Right ventricle myocardium superior (tissue), 1 donor: ENCODE results near the gene STEAP1B. TPM values are rescaled to one million over a fixed set of nuclear protein-coding genes. Genes with fewer than 3 reads are reported as not detected.

ENCODE experiments used
- ATAC-seq: fragments of 200-7000 bp; cut with Tn5 transposase; one replicate; pipeline ENCODE4 v1.9.1; 2020; ENCODE audit warnings: mild to moderate bottlenecking; ENCODE audit not compliant: poor library complexity
- DNase-seq: peaks from one replicate; pipeline ENCODE4 v3.0.0-alpha.2; 2020
- intact Hi-C: fragments of 100-400 bp; cut with DNase I; formaldehyde crosslinking; loops from one replicate; pipeline ENCODE4 v1.11.2; 2022
- total RNA-seq: library from RNA; stranded (reverse); fragmentation: NEBNext Ultra II Directional; extraction: Animal tissue kit (Norgen Biotek cat#: 25700); gene quantifications from one replicate; pipeline ENCODE4 v1.2.1, GENCODE V29; 2021
- donor health status: DM: no; HTN: yes; CAD: no; lungs with severe emphysema.

The STEAP1B gene
- total RNA-seq, 1 donor from 2014 or later, result 0.43 TPM

GRCh38 chr7:22419488-22419887 is 80.5 kb downstream of the STEAP1B start:
- no peak for ATAC-seq
- intact Hi-C loops, result no loop called here
- DNase-seq, result no peak

- intact Hi-C loops, result no loop called here
- DNase-seq (no peak), ATAC-seq (no peak)
Observed at GRCh38 chr7:22418251-22419046, 81.5 kb downstream of the STEAP1B start.

GRCh38 chr7:22417841-22418240 is 82.1 kb downstream of the STEAP1B start:
- intact Hi-C loops, result no loop called here
- ATAC-seq, result no peak
- no peak for DNase-seq

DNA sequence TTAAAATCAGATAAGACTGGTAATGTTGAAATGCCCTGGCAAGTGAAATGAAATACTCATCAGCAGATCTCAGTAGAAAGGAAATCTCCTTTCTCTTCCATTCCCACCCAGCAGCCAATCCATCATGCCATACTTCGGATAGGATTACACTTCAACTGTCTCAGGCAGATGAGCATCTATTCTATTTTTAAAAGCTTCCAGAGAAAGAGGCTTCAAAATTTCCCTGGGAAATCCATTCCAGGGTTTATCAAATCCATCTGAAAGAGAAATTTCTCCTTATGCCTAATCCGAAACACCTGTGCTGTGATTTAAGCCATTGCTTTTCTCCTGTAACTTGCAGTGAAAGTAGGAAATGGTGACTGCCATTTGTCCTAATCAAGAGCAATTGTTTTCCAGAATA is 82.6 kb downstream of the STEAP1B start:
- ATAC-seq, result no peak
- intact Hi-C loops, result no loop called here
- no peak for DNase-seq

GRCh38 chr7:22414424-22414823 is 85.6 kb downstream of the STEAP1B start:
- intact Hi-C loops, result no loop called here
- no peak for DNase-seq
- ATAC-seq, result no peak

DNA sequence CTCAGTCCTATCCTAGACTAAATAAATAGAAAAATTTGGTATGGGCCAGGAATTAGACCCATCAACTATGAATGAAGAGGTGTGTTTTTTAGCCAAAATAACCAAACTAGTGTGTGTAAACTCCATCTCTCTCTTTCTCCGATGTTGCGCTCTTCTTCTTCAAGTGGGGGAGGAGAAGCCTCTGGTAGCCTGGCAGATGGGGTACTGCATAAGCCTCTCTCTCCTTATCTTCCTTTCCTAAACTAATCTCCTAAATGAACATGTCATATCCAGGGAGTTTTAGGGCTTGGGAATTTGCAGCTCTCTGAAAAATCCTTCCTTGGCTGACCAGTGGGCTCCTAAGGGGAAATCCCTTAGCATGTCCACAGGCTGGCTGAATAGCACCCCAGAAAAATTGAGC is 86.8 kb downstream of the STEAP1B start:
- intact Hi-C loops, result no loop called here
- DNase-seq, result no peak
- no peak for ATAC-seq

GRCh38 chr7:22411977-22412693 is 87.9 kb downstream of the STEAP1B start:
- intact Hi-C loops, result no loop called here
- DNase-seq, result no peak
- no peak for ATAC-seq

- no peak for DNase-seq
- intact Hi-C loops, result no loop called here
- ATAC-seq, result no peak
Observed at GRCh38 chr7:22406715-22407114, 93.3 kb downstream of the STEAP1B start.

GRCh38 chr7:22404421-22405023 is 95.5 kb downstream of the STEAP1B start:
- no peak for ATAC-seq
- intact Hi-C loops, result no loop called here
- DNase-seq, result no peak

DNA sequence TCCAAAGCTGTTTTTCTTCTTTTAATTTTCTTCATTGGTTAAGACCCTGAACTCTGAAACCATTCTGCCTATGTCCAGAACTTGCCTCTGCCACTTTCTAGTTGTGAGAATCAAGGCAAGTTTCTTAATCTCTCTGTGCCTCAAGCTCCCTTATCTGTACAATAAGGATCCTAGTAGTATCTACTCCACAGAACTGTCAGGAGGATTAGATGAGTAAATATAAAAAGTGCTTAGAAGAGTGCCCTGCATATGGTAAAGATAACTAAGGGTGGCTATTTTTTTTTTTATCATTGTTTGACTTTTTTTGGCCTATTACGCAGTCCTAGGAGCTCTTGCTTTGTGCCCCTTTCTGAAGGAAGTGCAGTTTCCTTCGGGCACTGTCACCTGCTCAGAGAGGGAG is 96.6 kb downstream of the STEAP1B start:
- DNase-seq (no peak), ATAC-seq (no peak)
- intact Hi-C loops, result no loop called here

GRCh38 chr7:22402250-22402649 is 97.7 kb downstream of the STEAP1B start:
- ATAC-seq, result no peak
- no peak for DNase-seq
- intact Hi-C loops, result no loop called here

DNA sequence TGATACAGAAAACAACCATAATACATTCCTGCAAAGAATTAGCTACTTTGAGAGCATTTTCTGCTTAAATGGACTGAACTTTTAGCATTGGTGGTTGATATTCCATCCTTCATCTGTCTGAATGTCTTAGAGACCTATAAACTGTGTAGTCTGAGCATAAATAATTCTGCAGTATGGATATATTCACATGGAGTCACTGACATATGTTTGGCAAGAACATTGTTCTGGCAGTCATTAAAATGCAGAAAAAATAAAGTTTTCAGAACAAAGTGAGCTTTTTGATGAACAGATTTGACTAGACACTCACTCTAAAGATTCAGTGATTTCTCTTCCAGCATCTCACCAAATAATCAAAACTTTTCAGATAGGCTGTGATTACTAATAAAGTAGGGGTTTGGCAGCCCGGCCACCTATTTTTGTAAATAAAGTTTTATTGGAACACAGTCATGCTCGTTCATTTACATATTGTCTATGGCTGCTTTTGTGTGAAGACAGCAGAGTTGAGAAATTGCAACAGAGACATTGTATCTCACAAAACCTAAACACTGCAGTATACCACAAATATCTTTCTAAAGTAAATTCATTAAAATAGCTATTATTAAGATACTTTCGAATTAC is 98.9 kb downstream of the STEAP1B start:
- no peak for DNase-seq
- no peak for ATAC-seq
- intact Hi-C loops, result no loop called here

DNA sequence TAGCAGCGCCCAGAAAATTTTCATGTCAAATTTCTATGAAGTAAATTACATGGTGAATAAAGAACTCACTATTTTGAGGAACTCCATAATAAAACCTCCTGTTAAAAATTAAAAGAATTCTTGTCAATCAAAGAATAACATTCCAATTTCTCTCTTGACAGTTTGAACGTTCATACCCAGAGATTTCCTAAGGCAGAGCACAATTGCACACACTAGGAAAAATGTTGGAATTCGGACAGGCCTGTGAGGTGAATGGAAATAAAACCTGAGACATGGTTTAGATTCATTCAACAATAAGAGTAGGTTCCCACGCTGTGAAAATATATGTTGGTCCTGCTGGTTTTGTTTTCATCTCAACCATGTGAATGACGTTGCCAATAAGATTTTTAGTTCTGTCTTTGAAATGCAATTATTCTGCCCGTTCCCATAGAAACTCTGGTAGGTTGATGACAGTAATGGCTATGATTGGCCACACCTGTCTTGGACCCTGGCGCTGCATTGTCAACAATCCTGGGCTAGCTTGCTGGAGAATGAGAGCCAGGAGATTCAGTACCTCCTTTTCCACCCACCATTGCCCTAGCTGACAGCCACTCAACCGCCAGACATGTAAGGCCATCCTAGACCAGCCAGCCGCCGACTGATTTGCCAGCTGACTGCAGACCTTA is 99.7 kb downstream of the STEAP1B start:
- intact Hi-C loops, result no loop called here
- ATAC-seq, result no peak
- DNase-seq, result no peak

- intact Hi-C loops, result no loop called here
- ATAC-seq (no peak), DNase-seq (no peak)
Observed at GRCh38 chr7:22399546-22399945, 100.4 kb downstream of the STEAP1B start.

- ATAC-seq, result no peak
- intact Hi-C loops, result no loop called here
- DNase-seq, result no peak
Observed at GRCh38 chr7:22399091-22399490, 100.9 kb downstream of the STEAP1B start.

DNA sequence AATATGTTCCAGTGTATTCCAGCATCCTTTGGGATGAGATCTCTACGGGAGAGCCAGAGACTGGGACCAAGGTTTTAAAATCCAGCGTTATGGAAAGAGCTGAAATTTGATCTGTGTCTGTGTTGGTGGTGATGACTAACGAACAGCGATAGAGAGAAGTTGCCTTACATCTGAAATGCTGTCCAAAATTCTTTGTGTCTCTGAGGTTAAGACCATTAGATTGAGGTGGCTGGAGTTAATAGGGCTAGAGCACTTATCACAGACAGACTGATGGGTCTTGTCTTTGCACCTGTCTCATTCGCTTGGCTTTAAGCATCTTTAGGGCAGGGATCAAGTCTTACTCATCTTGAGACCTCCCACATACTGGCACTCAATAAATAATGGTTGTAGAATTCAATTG is 102.0 kb downstream of the STEAP1B start:
- intact Hi-C loops, result no loop called here
- no peak for ATAC-seq
- no peak for DNase-seq

DNA sequence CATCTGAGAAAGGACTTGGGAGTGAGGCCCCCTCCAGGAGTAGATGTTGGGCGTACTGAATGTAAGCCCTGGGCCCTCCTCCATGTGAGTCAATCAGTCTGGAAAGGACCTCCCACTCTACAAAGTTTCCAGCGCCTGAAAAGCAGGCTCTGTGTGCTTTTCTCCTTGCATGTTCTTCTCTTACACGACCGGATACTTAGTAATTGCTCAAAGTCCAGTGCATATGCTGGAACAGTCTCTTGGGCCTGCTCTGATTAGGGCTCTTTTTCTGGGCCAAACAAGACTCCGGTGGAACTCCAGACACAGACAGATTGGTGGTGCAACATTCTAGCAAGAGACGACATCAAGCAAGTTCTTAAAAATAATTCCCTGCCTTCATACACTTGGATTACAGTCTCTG is 104.8 kb downstream of the STEAP1B start:
- no peak for DNase-seq
- intact Hi-C loops, result no loop called here
- no peak for ATAC-seq

- no peak for DNase-seq
- intact Hi-C loops, result no loop called here
- ATAC-seq, result no peak
Observed at GRCh38 chr7:22394739-22395138, 105.2 kb downstream of the STEAP1B start.
